ENCODE data around the gene FSHR.

DNA sequence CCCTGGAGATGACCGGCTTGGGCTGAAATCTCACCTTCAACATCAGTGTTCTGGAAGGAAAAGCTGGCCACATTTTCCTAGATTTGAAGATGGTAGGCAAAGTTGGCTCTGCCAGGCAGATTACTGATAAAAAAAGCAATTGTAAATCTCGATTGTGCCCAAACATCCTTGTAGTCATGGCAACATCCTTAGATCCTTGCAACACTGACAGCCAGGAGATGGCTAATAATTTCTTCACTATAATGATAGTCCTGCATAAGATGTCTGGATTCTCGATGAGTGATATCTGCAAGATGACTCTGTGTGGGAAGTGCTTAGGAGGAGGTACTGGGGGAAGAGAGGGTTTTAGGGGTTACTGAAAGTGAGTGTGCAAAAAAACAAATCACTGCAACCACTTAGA lies 149.1 kb downstream of the FSHR start:
- TF ChIP-seq POLR2A (IDR thresholded peaks at IDR 0.05): no peak
- TF ChIP-seq, protein P1, sequence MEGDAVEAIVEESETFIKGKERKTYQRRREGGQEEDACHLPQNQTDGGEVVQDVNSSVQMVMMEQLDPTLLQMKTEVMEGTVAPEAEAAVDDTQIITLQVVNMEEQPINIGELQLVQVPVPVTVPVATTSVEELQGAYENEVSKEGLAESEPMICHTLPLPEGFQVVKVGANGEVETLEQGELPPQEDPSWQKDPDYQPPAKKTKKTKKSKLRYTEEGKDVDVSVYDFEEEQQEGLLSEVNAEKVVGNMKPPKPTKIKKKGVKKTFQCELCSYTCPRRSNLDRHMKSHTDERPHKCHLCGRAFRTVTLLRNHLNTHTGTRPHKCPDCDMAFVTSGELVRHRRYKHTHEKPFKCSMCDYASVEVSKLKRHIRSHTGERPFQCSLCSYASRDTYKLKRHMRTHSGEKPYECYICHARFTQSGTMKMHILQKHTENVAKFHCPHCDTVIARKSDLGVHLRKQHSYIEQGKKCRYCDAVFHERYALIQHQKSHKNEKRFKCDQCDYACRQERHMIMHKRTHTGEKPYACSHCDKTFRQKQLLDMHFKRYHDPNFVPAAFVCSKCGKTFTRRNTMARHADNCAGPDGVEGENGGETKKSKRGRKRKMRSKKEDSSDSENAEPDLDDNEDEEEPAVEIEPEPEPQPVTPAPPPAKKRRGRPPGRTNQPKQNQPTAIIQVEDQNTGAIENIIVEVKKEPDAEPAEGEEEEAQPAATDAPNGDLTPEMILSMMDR (IDR thresholded peaks at IDR 0.05): no peak
